PC-9 (cell line): ENCODE data around the gene MRPL17.

Experiments used
- CTCF ChIP-seq: fragments of 200-600 bp; sonication (generic); conservative IDR thresholded peaks from 2 replicates; pipeline ENCODE4 v1.6.1; 2017; ENCODE audit warnings: mixed run types, antibody characterized with exemption, mild to moderate bottlenecking, moderate library complexity
- EZH2 ChIP-seq: fragments of 200-600 bp; sonication (generic); IDR thresholded peaks from 2 replicates; pipeline ENCODE4 v1.8.0; 2017; ENCODE audit warnings: antibody characterized with exemption, low read depth

- TF ChIP-seq CTCF, result no peak
- no peak for TF ChIP-seq EZH2
Observed at GRCh38 chr11:6674862-6675261, 8.3 kb downstream of the MRPL17 start.
